Smooth muscle cell (in vitro differentiated cells): Measurements from ENCODE around the gene GHRHR. TPM values are rescaled to one million over a fixed set of nuclear protein-coding genes. Genes with fewer than 3 reads are reported as not detected.

Experiments used
- DNase-seq: peaks from one replicate; lab custom pipeline; 2025; ENCODE audit not compliant: unreplicated experiment; lab: John Stamatoyannopoulos, UW
- H2AFZ ChIP-seq: fragments of 200-600 bp; sonication (generic); 2 replicates; pipeline ENCODE4 v1.6.0; 2016; ENCODE audit warnings: antibody characterized with exemption, low read depth, mild to moderate bottlenecking
- H3F3A ChIP-seq: fragments of 200-600 bp; sonication (generic); 2 replicates; pipeline ENCODE4 v1.6.0; 2017; ENCODE audit warnings: antibody characterized with exemption, low read depth
- H3K27ac ChIP-seq: fragments of 200-600 bp; sonication (generic); 2 replicates; pipeline ENCODE4 v1.5.1; 2016; ENCODE audit warnings: low read depth, mild to moderate bottlenecking
- H3K27me3 ChIP-seq: fragments of 200-600 bp; sonication (generic); 2 replicates; pipeline ENCODE4 v1.6.1; 2016; ENCODE audit warnings: low read depth, mild to moderate bottlenecking
- H3K36me3 ChIP-seq: fragments of 200-600 bp; sonication (generic); 2 replicates; pipeline ENCODE4 v1.5.1; 2016; ENCODE audit warnings: low read depth
- H3K4me1 ChIP-seq: fragments of 200-600 bp; sonication (generic); 2 replicates; pipeline ENCODE4 v1.5.1; 2016; ENCODE audit warnings: low read depth
- H3K4me2 ChIP-seq: fragments of 200-600 bp; sonication (generic); 2 replicates; pipeline ENCODE4 v1.6.0; 2016; ENCODE audit warnings: mild to moderate bottlenecking
- H3K4me3 ChIP-seq: fragments of 200-600 bp; sonication (generic); 2 replicates; pipeline ENCODE4 v1.5.1; 2016; ENCODE audit warnings: mild to moderate bottlenecking
- H3K79me2 ChIP-seq: fragments of 200-600 bp; sonication (generic); 2 replicates; pipeline ENCODE4 v1.6.0; 2016; ENCODE audit warnings: low read depth, mild to moderate bottlenecking
- H3K9ac ChIP-seq: fragments of 200-600 bp; sonication (generic); 2 replicates; pipeline ENCODE4 v1.6.0; 2016; ENCODE audit warnings: low read depth
- H3K9me3 ChIP-seq: fragments of 200-600 bp; sonication (generic); replicated peaks from 2 replicates; pipeline ENCODE4 v1.5.1; 2016; ENCODE audit warnings: low read depth
- H4K20me1 ChIP-seq: fragments of 200-600 bp; sonication (generic); 2 replicates; pipeline ENCODE4 v1.6.0; 2016; ENCODE audit warnings: low read depth
- WGBS: methylation state at CpG from one replicate; pipeline ENCODE4 v1.1.7; 2016; ENCODE audit warnings: low lambda C conversion rate; 5-methylcytosine and 5-hydroxymethylcytosine counted together
- polyA plus RNA-seq: library from polyadenylated mRNA; unstranded; fragments of >200 nt; fragmentation: Nextera tagmentation; extraction: Ambion mirVana; gene quantifications from 2 replicates; pipeline ENCODE4 v1.2.1, GENCODE V29; 2016
- total RNA-seq: library from RNA; depleted of rRNA; stranded (reverse); fragments of >200 nt; gene quantifications from 2 replicates; pipeline ENCODE4 v1.2.3, GENCODE V29; 2014
- TF ChIP-seq, protein P1 (sequence below): fragments of 200-600 bp; sonication (generic); IDR thresholded peaks from 2 replicates; pipeline ENCODE4 v1.5.1; 2017; ENCODE audit warnings: borderline replicate concordance, mild to moderate bottlenecking, antibody characterized with exemption; ENCODE audit not compliant: insufficient read depth, poor library complexity, severe bottlenecking

GHRHR gene
- total and polyA plus RNA-seq, 2 experiments from 2014 or later = not detected

DNA sequence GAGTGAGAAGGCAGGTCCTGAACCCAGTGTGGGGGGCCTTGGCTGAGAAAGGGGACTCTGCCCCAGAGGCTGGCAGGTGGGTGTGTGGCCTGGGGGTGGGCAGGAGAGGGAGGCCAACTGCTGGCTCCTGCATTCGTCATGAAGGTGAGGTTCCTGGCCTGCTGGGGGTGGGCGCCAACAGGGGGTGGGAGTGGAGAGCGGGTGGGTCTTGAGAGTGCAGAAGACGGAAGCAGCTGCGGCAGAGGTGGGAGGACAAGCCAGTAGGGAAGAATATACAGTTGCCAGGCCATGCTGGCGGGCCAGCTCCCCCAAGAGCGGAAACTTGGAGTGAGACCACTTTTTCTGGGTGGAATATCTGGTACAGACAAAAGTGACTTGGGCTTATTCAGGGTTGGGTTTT is 23.4 kb downstream of the GHRHR start:
- H3K4me3 ChIP-seq = no peak overlapping the region
- DNase-seq = no peak
- peaks cover 9% of the 10 kb centered on the region for H3K27me3 ChIP-seq
- TF ChIP-seq, protein P1, sequence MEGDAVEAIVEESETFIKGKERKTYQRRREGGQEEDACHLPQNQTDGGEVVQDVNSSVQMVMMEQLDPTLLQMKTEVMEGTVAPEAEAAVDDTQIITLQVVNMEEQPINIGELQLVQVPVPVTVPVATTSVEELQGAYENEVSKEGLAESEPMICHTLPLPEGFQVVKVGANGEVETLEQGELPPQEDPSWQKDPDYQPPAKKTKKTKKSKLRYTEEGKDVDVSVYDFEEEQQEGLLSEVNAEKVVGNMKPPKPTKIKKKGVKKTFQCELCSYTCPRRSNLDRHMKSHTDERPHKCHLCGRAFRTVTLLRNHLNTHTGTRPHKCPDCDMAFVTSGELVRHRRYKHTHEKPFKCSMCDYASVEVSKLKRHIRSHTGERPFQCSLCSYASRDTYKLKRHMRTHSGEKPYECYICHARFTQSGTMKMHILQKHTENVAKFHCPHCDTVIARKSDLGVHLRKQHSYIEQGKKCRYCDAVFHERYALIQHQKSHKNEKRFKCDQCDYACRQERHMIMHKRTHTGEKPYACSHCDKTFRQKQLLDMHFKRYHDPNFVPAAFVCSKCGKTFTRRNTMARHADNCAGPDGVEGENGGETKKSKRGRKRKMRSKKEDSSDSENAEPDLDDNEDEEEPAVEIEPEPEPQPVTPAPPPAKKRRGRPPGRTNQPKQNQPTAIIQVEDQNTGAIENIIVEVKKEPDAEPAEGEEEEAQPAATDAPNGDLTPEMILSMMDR = no peak
- H4K20me1 ChIP-seq = no peaks in the 10 kb centered on the region
- H3K79me2 ChIP-seq = no peaks in the 10 kb centered on the region
- no peak overlapping the region for H3K9ac ChIP-seq
- H2AFZ ChIP-seq = no peak overlapping the region
- H3K27ac ChIP-seq = no peak overlapping the region
- H3K4me1 ChIP-seq = peaks cover 15% of the 10 kb centered on the region
- no peaks in the 10 kb centered on the region for H3K36me3 ChIP-seq
- H3F3A ChIP-seq = no peaks in the 10 kb centered on the region
- WGBS = 79% methylated on average over 3 of the region's 7 CpGs
- no peaks in the 10 kb centered on the region for H3K9me3 ChIP-seq
- H3K4me2 ChIP-seq = no peak overlapping the region

DNA sequence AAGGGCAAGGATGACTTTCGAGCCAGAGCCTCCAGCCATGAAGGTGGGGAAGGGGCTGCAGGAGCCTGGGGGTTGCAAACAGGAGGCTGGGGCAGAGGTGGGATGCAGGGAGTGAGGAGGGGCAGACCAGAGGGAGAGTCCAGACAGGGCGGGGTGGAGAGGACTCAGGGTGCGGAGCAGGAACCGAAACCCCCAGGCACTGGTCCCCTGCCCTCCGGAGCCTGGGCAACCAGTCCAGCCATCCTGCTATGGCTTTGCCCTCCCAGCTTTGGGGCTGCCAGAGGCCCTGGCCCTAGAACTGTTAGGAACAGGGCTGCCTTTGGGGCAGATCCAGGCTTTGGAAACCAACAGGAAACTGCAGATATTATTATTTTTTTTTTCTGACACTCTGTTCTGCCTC is 24.2 kb downstream of the GHRHR start:
- H3K9me3 ChIP-seq = no peaks in the 10 kb centered on the region
- WGBS = 98% methylated on average over 5 of the region's 5 CpGs
- peaks cover 6% of the 10 kb centered on the region for H3K27me3 ChIP-seq
- no peaks in the 10 kb centered on the region for H3K79me2 ChIP-seq
- peaks cover 15% of the 10 kb centered on the region for H3K4me1 ChIP-seq
- H3F3A ChIP-seq = no peaks in the 10 kb centered on the region
- H3K4me2 ChIP-seq = no peak overlapping the region
- no peak overlapping the region for H2AFZ ChIP-seq
- no peak overlapping the region for H3K4me3 ChIP-seq
- H3K27ac ChIP-seq = no peak overlapping the region
- no peaks in the 10 kb centered on the region for H4K20me1 ChIP-seq
- TF ChIP-seq, protein P1 = no peak
- H3K36me3 ChIP-seq = no peaks in the 10 kb centered on the region
- no peak overlapping the region for H3K9ac ChIP-seq
- no peak for DNase-seq

DNA sequence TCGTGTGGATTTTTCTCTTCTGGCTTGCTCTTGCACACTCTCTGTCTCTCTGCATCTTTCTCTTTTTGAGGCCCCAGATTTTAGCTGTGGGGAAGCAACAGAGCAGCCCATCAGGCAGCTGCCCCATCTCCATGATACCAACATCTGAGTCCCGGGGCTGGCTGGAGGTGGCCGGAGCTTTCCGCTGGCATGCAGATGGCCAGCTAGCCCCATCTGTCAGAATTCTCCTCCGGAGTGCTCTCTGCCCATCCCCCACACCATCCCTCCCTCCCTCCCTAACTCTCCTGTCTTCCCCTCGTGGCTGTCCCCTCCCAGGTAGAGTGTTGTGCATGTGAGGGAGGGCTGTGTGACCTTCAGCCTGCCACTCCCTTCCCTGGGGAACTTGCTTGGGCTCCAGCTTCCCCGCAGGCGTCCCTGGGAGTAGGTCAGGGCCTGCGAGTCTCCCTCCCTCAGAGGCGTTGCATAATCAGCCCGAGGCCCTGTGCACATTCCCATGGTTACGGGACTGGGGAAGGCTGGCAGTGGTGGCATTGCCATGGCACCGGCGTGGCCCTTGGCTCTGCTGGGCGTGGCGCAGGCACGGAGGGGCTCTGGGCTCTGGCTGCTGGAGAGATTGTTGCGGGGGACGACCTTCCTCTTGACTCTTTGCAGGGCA is 24.7 kb downstream of the GHRHR start:
- H3K27ac ChIP-seq = no peak overlapping the region
- TF ChIP-seq, protein P1 = no peak
- no peaks in the 10 kb centered on the region for H3K9me3 ChIP-seq
- peaks cover 5% of the 10 kb centered on the region for H3K27me3 ChIP-seq
- no peak overlapping the region for H3K4me2 ChIP-seq
- H3K79me2 ChIP-seq = no peaks in the 10 kb centered on the region
- H3K4me1 ChIP-seq = peaks cover 15% of the 10 kb centered on the region
- no peaks in the 10 kb centered on the region for H3K36me3 ChIP-seq
- no peaks in the 10 kb centered on the region for H3F3A ChIP-seq
- H2AFZ ChIP-seq = no peak overlapping the region
- DNase-seq = peak; percentile 6
- H4K20me1 ChIP-seq = no peaks in the 10 kb centered on the region
- H3K4me3 ChIP-seq = no peak overlapping the region
- H3K9ac ChIP-seq = no peak overlapping the region
- WGBS = 66% methylated on average over 19 of the region's 19 CpGs
